ENCODE data around the gene TBCK. TPM values are rescaled to one million over a fixed set of nuclear protein-coding genes. Genes with fewer than 3 reads are reported as not detected.

Gene TBCK
- total RNA-seq, 1 experiment from 2014 or later: 28.6 TPM

DNA sequence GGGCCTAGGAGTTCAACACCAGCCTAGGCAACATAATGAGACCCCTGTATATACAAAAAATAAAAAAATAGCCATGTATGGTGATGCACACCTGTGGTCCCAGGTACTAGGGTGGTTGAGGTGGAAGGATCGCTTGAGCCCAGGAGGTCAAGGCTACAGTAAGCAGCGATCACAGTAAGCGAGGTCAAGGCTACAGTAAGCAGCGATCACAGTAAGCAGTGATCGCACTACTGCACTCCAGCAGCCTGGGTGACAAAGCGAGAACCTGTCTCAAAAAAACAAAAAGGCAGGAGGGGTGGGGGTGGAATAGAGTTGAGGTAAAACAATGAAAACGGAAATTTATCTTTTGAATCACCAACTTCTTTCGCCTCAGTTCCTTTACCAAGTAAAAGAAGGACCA lies 29.4 kb downstream of the TBCK start (continued):
- TF ChIP-seq GRHL2 (CRISPR knock-in tag; IDR thresholded peaks at IDR 0.05; ENCODE audit: insufficient replicate concordance, severe bottlenecking) (no peak), OVOL2 (CRISPR knock-in tag; IDR thresholded peaks at IDR 0.05; ENCODE audit: borderline replicate concordance) (no peak), ZBTB21 (CRISPR knock-in tag; IDR thresholded peaks at IDR 0.05; ENCODE audit: borderline replicate concordance) (no peak), ZNF138 (CRISPR knock-in tag; conservative IDR thresholded peaks at IDR 0.05) (no peak), IRF2 (CRISPR knock-in tag; IDR thresholded peaks at IDR 0.05; ENCODE audit: borderline replicate concordance, low read depth) (no peak), CREB1 (CRISPR knock-in tag; IDR thresholded peaks at IDR 0.05) (no peak), FOXP1 (CRISPR knock-in tag; IDR thresholded peaks at IDR 0.05; ENCODE audit: borderline replicate concordance) (no peak), EMX1 (CRISPR knock-in tag; IDR thresholded peaks at IDR 0.05) (no peak), GTF2I (CRISPR knock-in tag; conservative IDR thresholded peaks at IDR 0.05) (no peak), FOXJ3 (CRISPR knock-in tag; IDR thresholded peaks at IDR 0.05; ENCODE audit: borderline replicate concordance) (no peak)
- TF ChIP-seq, protein P1, sequence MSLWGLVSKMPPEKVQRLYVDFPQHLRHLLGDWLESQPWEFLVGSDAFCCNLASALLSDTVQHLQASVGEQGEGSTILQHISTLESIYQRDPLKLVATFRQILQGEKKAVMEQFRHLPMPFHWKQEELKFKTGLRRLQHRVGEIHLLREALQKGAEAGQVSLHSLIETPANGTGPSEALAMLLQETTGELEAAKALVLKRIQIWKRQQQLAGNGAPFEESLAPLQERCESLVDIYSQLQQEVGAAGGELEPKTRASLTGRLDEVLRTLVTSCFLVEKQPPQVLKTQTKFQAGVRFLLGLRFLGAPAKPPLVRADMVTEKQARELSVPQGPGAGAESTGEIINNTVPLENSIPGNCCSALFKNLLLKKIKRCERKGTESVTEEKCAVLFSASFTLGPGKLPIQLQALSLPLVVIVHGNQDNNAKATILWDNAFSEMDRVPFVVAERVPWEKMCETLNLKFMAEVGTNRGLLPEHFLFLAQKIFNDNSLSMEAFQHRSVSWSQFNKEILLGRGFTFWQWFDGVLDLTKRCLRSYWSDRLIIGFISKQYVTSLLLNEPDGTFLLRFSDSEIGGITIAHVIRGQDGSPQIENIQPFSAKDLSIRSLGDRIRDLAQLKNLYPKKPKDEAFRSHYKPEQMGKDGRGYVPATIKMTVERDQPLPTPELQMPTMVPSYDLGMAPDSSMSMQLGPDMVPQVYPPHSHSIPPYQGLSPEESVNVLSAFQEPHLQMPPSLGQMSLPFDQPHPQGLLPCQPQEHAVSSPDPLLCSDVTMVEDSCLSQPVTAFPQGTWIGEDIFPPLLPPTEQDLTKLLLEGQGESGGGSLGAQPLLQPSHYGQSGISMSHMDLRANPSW (CRISPR knock-in tag; conservative IDR thresholded peaks at IDR 0.05; ENCODE audit: low read depth): no peak
- TF ChIP-seq, protein P2, sequence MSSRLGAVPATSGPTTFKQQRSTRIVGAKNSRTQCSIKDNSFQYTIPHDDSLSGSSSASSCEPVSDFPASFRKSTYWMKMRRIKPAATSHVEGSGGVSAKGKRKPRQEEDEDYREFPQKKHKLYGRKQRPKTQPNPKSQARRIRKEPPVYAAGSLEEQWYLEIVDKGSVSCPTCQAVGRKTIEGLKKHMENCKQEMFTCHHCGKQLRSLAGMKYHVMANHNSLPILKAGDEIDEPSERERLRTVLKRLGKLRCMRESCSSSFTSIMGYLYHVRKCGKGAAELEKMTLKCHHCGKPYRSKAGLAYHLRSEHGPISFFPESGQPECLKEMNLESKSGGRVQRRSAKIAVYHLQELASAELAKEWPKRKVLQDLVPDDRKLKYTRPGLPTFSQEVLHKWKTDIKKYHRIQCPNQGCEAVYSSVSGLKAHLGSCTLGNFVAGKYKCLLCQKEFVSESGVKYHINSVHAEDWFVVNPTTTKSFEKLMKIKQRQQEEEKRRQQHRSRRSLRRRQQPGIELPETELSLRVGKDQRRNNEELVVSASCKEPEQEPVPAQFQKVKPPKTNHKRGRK (CRISPR knock-in tag; IDR thresholded peaks at IDR 0.05; ENCODE audit: borderline replicate concordance): no peak
- TF ChIP-seq, protein P3, sequence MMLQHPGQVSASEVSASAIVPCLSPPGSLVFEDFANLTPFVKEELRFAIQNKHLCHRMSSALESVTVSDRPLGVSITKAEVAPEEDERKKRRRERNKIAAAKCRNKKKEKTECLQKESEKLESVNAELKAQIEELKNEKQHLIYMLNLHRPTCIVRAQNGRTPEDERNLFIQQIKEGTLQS (CRISPR knock-in tag; conservative IDR thresholded peaks at IDR 0.05): no peak

DNA sequence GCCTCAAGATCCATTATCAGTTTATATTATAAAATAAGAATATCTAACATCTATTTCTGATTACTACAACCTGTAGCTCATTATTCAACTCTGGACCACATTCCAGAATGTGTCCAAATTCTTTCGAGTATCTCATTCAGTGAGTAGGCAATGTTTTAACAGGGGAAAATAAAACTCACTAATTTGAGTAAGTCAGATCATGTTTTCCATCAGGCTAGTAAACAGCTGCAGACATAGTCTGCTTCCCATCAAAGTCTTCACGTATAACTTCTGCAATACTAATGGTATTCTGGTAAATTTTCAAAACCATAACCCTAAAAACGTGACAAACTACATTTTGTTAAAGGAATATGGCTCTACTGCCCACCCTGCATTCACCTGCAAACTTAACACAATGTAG lies 31.8 kb downstream of the TBCK start:
- no peak for ATAC-seq
- CTCF ChIA-PET: no interaction called here
- H3K27ac Mint-ChIP-seq: no peak overlapping the region; the same call in 1 of the 2 replicates

More for the DNA sequence above, 31.8 kb downstream of the TBCK start:
- H3K36me3 Mint-ChIP-seq: peaks cover 3% of the 10 kb centered on the region; the same call in 1 of the 2 replicates
- DNase-seq (ENCODE audit: low spot score): no peak
- TF ChIP-seq, protein P4, sequence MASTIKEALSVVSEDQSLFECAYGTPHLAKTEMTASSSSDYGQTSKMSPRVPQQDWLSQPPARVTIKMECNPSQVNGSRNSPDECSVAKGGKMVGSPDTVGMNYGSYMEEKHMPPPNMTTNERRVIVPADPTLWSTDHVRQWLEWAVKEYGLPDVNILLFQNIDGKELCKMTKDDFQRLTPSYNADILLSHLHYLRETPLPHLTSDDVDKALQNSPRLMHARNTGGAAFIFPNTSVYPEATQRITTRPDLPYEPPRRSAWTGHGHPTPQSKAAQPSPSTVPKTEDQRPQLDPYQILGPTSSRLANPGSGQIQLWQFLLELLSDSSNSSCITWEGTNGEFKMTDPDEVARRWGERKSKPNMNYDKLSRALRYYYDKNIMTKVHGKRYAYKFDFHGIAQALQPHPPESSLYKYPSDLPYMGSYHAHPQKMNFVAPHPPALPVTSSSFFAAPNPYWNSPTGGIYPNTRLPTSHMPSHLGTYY (CRISPR knock-in tag; IDR thresholded peaks at IDR 0.05): no peak
- TF ChIP-seq, protein P5, sequence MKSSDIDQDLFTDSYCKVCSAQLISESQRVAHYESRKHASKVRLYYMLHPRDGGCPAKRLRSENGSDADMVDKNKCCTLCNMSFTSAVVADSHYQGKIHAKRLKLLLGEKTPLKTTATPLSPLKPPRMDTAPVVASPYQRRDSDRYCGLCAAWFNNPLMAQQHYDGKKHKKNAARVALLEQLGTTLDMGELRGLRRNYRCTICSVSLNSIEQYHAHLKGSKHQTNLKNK (CRISPR knock-in tag; IDR thresholded peaks at IDR 0.05): no peak
- no peak for TF ChIP-seq ZNF121 (CRISPR knock-in tag; IDR thresholded peaks at IDR 0.05)
- TF ChIP-seq SOX15 (CRISPR knock-in tag; IDR thresholded peaks at IDR 0.05): no peak
- TF ChIP-seq PRRX2 (CRISPR knock-in tag; IDR thresholded peaks at IDR 0.05): no peak
- TF ChIP-seq ZNF423 (CRISPR knock-in tag; IDR thresholded peaks at IDR 0.05): no peak
- TF ChIP-seq NFYB (CRISPR knock-in tag; conservative IDR thresholded peaks at IDR 0.05; ENCODE audit: low read depth): no peak
- TF ChIP-seq, protein P6, sequence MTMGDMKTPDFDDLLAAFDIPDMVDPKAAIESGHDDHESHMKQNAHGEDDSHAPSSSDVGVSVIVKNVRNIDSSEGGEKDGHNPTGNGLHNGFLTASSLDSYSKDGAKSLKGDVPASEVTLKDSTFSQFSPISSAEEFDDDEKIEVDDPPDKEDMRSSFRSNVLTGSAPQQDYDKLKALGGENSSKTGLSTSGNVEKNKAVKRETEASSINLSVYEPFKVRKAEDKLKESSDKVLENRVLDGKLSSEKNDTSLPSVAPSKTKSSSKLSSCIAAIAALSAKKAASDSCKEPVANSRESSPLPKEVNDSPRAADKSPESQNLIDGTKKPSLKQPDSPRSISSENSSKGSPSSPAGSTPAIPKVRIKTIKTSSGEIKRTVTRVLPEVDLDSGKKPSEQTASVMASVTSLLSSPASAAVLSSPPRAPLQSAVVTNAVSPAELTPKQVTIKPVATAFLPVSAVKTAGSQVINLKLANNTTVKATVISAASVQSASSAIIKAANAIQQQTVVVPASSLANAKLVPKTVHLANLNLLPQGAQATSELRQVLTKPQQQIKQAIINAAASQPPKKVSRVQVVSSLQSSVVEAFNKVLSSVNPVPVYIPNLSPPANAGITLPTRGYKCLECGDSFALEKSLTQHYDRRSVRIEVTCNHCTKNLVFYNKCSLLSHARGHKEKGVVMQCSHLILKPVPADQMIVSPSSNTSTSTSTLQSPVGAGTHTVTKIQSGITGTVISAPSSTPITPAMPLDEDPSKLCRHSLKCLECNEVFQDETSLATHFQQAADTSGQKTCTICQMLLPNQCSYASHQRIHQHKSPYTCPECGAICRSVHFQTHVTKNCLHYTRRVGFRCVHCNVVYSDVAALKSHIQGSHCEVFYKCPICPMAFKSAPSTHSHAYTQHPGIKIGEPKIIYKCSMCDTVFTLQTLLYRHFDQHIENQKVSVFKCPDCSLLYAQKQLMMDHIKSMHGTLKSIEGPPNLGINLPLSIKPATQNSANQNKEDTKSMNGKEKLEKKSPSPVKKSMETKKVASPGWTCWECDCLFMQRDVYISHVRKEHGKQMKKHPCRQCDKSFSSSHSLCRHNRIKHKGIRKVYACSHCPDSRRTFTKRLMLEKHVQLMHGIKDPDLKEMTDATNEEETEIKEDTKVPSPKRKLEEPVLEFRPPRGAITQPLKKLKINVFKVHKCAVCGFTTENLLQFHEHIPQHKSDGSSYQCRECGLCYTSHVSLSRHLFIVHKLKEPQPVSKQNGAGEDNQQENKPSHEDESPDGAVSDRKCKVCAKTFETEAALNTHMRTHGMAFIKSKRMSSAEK (CRISPR knock-in tag; IDR thresholded peaks at IDR 0.05; ENCODE audit: borderline replicate concordance): no peak
- POLR2A ChIA-PET: no interaction called here
- H3K27me3 Mint-ChIP-seq (ENCODE audit: low read depth): no peaks in the 10 kb centered on the region
- no peak overlapping the region for H3K4me3 Mint-ChIP-seq
- peaks cover 19% of the 10 kb centered on the region for H3K4me1 Mint-ChIP-seq
- peaks cover 6% of the 10 kb centered on the region for H3K9me3 Mint-ChIP-seq

Measured in WTC11 (cell line).